ENCODE measurements around the gene C2orf74.

The C2orf74 gene

DNA sequence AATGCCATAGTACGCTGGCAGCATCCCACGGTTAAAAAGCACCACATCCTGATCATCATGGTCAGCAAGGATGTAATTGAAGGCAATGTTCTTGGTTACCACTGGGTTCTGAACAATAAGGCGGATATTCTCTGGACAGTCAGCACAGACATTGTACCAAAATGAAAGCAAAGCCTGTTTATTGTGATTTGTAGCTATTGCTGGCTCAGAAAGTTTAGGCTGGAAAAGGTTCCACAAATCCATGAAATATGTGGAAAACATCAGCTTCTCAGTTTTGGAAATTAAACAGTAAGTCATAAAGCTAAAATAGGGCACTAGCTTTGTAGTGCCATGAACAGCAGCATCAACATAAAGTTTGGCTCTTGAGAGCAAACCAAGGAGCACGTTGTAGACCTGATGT, 52.2 kb downstream of the C2orf74 start:
- Histone ChIP-seq H3K4me3 (replicated peaks; ENCODE audit: low read depth, low read length) (no peak overlapping the region), H3K27me3 (replicated peaks; ENCODE audit: control insufficient read depth, insufficient read depth, low read length) (no peaks in the 10 kb centered on the region), H3K36me3 (ENCODE audit: control insufficient read depth, insufficient read depth, low read length) (peaks cover 6% of the 10 kb centered on the region)
- TF ChIP-seq, protein P1, sequence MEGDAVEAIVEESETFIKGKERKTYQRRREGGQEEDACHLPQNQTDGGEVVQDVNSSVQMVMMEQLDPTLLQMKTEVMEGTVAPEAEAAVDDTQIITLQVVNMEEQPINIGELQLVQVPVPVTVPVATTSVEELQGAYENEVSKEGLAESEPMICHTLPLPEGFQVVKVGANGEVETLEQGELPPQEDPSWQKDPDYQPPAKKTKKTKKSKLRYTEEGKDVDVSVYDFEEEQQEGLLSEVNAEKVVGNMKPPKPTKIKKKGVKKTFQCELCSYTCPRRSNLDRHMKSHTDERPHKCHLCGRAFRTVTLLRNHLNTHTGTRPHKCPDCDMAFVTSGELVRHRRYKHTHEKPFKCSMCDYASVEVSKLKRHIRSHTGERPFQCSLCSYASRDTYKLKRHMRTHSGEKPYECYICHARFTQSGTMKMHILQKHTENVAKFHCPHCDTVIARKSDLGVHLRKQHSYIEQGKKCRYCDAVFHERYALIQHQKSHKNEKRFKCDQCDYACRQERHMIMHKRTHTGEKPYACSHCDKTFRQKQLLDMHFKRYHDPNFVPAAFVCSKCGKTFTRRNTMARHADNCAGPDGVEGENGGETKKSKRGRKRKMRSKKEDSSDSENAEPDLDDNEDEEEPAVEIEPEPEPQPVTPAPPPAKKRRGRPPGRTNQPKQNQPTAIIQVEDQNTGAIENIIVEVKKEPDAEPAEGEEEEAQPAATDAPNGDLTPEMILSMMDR (IDR thresholded peaks at IDR 0.05; ENCODE audit: insufficient read depth, low read length, poor library complexity, severe bottlenecking) = no peak
- no peak for DNase-seq (ENCODE audit: extremely low read depth, insufficient read length)
